ENCODE data around the gene TBX18.

TBX18 gene

DNA sequence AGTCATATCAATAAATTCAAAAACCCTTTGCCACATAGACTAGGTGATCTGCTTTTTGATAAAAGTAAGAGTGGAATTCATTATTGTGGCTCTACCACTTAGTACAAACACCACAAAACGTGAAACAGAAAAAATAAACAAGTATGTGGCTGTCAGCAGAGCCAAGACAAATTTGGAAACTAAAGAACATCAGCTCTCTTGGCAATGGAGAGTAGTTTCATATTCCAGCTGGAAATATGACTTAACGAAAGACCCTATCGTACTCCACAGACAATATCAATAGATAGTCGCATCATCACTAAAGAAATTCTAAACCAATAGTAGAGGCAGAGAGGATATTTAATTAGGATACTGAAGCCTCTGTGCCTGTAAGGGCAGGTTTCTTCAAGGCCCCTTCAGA is 20.8 kb downstream of the TBX18 start:
- no peak for DNase-seq

DNA sequence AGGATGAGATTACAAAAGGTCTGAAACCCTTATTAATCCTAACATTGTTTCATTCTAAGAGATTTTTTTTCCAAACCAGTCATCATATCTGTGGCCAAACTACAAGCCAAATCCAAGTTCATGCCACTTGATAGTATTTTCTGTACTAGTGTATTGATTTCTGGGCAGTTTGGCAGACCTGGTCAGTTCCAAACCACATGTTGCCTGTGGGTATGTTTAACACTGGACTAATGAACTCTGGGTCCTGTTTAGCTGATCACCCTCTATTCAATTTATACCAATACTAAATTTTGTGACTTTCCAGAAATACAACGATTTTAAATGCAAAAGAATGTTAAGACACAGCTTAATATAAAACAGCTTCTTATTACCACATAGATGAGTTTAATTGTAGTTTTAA is 24.0 kb downstream of the TBX18 start:
- no peak for DNase-seq

DNA sequence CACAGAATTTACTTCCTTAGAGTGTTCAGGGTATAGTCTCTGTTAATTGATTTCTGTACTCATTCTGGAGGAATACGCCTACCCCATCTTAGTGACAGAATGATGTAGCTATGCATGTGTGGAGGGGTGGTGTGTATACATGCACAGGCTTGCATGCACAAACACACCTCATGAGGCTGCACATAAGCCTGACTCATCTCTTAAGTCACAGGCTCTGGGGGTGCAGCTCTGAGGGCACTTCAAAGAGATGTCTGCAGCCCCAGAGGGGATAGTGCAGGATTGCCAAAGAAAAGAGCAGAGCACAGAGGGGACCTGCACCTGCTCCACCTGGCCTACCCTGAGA is 24.6 kb downstream of the TBX18 start:
- no peak for DNase-seq

DNA sequence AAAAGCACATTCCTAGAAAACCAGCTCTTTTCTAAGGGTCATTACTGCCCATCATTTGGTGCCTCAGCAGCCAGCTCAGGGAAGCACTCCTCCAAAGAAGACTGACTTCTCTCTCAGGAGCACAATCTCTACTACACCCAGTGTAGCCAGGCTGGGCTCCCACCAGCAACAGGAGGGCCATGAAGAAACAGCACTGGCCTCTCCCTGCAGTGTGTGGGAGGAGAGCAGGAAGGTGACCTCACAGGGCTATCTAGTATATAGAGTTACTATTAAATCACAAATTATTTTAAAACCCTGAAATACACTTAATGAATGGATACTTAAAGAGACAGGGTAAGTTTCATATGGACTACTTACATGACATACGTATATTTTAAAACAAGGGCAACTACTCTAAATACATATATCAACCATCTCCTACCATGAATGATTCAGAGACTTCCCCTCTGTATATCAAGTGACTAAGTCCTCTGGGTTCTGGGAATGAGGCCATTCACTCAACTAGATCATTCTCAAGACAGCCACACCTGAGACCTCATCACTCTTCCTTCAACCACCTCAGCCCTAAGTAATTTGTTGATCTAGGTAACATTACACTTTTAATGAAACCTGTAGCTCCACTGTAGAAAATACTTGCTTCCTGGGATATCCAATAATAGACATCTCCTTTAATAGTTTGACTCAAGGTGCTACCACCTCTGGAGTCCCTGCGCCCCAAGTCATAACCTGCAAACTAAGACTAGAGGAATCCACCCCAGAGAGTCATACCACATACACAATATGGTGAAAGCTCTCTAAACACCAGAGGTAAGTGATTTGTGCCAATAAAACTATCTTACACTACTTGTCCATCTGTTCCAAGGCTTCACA is 25.2 kb downstream of the TBX18 start:
- DNase-seq, result no peak

DNA sequence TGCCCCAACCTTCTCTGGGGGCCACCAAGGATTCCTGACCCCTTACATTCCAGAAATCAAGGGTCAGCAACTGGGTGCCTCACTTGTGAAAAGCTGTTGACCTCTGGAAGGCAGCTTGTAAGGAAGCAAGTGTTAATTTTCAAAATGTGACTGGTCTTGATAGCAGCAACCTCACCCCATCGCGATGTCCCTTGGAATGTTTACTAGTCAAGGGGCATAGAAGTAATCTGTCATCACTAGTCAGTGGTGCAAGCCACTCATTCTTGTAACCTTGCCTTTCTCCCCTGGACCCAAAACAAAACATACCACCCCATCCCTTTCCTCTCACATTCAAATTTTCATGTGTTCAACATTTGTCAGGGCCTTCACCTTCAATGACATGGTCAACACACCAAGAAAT is 30.5 kb downstream of the TBX18 start:
- no peak for DNase-seq

DNA sequence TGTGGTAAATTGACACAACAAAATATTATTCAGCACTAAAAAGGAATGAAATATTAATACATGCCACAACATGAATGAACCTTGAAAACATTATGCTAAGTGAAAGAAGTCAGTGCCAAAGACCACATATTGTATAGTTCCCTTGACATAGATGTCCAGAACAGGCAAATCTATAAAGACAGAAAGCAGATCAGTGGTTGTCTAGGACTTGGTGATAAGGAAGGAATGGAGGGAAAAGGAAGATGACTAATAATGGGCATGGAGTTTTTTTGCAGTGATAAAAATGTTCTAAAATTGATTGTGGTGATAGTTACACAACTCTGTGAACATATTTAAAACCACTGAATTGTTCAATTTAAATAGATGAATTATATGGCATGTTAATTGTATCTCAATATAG is 32.5 kb downstream of the TBX18 start:
- DNase-seq, result no peak

DNA sequence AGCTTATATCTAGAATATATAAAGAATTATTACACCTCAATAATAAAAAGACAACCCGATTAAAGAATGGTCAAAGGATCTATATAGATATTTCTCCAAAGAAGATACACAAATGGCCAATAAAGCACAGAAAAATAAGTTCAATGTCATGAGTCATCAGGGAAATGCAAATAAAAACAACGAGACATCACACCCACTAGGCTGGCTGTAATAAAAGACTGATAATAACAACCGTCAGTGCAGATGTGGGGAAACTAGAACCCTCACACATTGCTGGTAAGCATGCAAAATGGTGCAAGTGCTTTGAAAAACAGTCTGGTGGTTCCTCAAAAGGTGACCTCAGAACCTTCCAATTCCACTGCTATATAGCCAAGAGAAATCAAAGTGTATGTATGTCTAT is 33.0 kb downstream of the TBX18 start:
- no peak for DNase-seq

DNA sequence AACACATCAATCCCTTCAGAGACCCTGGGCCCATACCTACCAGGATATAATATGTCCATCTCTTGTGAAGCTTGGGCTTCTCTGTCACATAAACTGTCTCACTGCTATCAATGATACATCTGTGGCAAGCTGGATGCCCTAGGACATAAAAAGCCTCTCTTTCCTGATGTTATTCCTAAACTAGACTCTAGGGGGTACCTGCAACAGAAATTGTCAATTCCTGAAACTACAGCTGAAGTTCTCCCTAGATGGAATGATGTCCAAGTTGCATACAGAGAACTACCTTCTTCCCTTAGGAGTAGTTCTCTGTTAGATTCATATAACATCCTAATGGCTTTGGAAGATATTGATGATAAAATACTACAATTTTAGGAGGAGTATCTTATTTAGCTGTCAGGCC is 35.8 kb downstream of the TBX18 start:
- DNase-seq, result no peak

DNA sequence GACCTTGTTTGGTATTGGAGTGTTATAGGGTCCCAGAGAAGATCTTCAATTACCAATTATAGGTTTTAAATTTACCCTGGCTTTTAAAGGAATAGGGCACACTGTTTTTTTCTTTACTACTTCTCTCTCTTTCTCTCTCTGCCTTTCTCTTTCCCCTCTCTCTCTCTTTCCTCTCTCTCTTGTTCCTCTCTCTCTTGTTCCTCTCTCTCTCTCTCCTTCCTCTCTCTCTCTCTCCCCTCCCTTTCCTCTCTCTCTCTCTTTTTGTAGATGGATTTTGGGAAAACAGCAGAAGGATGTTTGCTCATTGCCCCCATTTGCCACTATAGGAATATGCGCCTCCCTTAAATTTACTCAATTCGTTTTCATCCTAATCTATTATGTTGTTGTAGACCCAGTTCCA is 45.2 kb downstream of the TBX18 start:
- DNase-seq, result no peak

DNA sequence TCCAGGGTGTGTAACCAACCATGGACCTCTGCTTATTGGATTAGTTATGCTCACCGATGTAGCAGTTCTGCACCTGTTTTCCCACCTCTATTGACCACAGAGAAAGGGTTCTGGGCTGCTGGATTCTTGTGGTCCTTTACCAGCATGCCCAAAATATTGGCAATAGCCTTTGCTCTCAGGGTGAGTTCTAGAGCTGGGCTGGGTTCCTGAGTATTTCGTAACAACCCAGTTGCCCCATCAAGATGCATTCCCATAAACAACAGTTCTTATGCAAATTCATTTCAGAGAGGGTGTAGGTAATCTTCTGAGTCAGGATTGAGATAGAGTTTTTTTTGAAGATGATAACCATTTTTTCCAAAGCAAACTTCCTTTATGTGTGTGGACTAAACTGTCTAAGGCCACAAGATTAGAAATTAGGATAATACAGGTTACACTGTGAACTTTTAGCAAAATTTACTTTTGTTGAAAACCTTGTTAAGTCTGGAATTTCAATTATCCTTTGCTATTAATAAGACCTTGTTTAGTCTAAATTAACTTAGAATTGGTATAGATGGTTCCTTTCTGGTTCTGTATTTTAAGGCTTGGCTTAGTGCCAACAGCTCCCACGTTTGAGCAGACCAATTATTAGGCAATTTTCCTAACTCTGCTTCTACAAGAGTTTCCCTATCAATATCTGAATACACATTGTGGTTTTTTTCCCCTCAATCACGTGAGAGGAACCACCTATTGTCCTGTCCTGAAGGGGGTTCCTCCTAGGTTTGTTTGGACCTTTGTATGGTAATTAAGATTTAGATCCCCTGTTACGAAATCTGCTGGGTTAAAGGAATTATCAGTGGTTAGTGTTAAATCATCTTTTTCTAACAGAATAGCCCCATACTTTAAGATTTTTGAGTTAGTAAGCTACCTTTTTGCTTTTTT is 46.1 kb downstream of the TBX18 start:
- DNase-seq, result no peak

DNA sequence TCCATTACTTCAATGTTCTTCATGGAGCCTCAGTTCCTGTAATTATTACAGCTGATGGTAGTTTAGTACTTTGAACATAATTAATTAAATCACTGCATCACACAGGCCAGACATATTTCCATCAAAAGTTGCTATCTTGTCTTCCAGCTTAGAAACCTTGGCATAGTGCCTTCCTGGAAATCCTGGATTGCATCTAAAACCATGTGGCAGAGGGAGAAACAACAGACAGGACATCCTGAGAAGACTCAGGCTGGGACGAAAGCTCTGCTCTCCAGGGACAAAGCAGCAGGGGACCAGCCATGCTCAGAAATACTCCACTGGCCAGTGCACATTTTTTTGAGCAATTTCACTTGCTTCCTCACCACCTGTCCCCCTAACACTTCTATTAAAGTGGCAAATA is 55.3 kb downstream of the TBX18 start:
- DNase-seq, result no peak

DNA sequence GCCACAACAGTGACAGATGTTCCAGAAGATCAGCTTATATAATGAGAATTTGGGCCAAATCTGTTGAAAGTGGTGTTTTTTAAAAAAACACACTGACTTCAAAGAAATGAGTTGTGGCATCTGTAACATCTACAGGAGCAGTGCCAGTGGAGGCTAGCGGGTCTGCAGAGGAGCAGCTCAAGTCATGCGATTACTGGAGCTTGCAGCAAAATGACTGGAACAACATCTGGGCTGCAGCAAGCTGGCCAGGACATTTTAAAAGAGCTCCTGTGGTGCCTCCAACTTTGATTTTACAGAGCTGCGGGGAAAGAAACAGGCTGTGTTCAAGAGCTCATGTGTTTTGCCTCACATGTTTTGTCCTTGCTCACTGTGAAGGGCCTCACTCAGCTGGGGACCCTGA is 57.2 kb downstream of the TBX18 start:
- no peak for DNase-seq

DNA sequence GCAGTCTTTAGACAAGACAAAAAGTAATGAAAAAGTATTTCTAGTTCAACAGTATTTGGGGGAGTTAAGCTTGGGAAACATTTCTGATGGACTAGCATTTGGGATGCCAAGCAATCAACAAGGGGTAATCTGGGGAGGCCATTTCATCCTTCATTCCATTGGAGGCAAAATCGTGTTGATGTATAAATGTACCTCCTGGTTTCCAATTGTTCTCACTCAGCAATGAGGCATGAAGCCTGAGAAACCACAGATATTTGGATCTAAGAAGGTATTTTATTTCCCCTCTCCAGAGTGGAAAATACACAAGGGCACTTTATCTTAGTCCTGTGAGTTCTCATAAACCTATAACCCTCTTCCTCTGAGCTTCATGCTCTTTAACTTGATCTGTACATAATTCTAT is 68.2 kb downstream of the TBX18 start:
- no peak for DNase-seq

DNA sequence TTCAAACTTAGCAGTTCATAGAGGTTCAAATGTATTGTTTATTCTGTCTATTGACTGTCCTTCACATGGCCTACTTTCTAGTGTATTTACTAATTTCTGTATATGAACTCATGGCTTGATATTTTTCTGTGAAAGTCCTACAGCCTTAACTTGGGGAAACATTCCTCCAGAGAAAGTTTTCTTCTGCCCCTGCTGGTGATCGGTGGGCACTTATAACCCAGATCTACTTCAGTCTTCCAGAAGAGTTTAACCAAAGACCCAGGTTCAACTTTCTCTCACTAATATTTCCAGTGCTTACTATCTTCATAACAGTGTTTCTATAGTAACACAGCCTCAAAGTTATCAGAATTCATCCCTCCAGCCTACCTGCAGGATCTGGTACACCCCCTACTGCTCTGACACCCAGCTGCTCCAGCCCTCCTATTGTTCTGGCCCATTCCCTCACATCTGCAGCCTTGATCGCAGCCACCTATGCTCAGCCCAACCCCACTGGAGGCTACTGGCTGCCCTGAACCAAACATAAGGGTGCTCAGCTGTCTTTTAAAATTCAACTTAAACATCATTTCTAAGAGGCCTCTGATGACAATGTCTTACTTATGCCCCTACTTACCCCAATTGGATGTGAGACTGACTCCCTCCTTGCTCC is 72.3 kb downstream of the TBX18 start:
- DNase-seq, result no peak

DNA sequence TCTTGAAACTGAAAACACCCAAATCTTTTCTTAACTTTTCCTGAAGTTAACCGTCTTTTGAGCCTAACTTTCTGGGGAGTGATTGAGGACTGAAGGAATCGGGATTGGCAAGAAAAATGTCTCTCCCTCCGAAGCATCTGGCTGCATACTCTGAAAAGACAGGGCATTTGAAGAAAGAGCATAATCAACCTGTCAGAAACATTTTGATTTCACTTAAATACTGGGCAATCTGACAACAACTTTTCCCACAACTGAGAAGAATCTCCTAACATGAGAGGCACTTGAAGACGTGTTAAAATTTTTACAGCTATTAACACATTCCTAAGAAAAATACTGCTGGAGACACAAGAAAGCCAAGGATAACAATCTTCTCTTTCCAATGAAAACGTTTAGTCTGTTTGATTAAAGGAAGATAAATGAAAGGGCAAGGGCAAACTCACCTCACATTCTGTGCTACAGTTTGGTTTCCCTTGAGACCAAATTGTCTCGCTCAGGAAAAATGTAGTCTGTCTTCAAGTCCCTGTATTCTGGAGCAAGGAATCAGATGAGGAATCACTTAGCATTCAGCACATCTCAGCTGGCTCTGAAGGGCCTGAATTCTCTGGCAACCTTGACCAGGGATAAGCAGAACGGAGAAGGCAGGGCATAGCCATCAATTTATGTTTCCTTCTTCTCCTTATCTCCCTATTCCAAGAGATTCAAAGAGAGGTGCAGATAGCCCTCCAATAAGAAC is 76.1 kb downstream of the TBX18 start:
- DNase-seq, result no peak

DNA sequence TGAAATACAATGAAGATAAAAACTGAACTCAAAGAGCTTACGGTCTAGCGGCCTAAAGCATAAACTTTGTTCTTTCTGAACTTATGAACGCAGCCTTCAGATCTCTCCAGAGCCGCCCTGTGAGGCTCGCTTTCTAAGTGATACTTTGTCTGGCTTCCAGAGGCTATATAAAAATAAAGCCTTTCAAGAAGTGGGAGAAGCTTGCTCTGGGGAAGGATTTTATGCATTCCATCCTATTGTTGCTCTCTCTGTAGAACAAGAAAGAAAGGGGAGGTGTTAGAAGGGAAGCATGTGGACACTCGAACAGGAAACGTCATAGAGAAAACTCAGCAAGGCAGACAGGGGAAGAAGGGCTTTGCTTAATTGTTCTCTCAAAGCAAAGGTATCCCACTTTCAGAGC is 77.0 kb downstream of the TBX18 start:
- DNase-seq, result no peak

DNA sequence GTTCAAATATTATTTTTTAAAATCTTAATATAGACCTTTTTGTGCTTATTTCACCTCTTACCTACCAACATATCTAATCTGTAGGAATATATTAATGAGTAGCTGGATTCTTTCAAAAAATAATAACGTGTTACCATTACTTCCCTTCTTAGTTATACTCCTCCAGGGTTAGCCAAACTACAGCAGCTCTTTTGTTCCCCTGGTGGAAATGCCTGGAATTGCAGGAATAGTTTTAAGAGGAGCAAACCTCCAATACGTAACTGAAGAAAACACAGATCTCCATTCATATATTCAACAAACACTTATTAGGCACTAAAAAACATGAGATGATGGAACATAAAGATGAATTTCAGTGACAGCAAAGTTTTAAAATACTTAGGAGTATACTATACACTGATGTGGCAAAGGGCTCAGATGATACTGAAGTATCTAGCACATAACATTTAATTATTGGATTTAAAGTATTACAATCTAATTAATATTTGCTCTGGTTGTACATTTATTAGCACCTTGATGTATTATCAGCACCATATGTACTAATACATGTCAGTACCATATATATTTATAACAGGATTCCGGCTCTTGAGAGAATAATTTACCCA is 78.3 kb downstream of the TBX18 start:
- no peak for DNase-seq

DNA sequence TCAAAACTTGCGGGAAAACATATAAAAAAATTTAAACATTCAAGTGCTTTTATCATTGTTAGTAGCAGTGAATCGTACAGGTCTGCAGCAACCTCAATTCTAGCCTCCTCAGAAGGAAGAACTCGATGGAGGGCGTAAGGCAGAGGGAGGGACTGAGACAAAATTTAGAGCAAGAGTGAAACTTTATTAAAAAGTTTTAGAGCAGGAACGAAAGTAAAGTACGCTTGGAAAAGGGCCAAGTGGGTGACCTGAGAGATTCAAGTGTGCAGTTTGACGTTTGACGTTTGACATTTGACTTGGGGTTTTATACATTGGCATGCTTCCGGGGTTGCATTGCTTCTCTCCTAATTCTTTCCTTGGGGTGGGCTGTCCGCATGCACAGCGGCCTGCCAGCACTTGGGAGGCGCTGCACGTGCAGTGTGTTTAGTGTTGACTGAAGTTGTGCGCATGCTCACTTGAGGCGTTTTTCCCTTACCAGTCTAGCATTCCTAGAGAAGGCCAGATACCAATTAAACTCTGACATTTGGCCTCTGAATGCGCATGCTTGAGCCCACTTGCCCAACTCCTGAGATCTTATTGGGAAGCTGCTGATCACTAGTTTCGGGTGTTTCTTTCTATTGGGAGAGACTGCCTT is 82.6 kb downstream of the TBX18 start:
- DNase-seq, result no peak

DNA sequence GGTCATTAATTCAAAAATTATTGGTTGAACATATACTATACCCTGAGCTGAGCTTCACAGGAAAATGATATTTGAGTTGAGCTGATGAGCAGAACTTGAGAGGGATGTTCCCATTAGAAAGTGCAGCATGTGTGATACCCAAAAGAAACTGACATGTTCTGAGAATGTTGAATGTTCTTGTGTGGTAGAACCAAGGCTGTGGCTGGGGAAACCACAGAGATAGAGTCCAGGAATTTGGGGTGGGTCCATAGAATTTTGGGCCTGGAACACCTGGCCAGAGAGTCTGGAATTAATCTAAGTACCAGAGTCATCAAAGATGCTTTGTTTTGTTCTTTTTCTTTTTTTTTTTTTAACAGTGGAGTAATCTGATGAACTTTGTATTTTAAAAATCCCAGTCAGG is 88.7 kb downstream of the TBX18 start:
- no peak for DNase-seq

DNA sequence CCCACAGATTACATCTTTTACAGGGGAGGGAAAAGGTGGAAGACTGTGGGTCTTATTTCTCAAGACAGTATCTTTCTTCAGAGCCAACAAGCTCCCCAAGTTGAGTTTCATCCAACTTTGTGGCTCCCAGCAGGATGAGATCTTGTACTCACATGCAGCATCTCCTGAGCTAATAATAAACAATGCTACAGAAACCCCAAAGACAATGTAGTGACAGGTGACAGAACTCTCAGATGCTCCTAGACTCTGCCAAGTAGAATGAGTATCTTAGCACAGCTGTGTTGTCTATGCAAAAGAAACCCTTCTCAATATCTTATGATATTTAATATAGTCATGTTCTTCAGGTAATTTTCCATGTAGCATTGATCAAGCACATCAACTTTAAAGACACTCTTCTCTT is 90.0 kb downstream of the TBX18 start:
- DNase-seq, result no peak

DNA sequence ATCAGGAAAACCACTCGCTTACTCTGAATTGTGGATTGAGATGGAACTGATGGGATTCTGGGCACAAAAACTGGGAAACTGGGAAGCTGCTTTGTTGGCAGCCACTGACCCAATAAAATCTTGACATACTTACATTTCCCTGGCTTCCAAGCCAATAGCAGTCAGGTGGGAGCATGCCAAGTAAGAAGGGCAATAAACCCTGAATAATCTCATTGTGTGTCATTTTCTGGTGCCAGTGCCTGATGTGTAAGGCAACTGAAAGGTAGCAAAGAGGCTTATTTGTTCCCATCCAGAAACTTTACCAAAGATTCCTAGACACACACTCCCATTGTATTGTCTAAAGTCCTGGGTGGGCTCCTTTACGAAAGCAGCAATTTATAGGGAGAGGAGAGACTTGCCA is 93.2 kb downstream of the TBX18 start:
- no peak for DNase-seq

DNA sequence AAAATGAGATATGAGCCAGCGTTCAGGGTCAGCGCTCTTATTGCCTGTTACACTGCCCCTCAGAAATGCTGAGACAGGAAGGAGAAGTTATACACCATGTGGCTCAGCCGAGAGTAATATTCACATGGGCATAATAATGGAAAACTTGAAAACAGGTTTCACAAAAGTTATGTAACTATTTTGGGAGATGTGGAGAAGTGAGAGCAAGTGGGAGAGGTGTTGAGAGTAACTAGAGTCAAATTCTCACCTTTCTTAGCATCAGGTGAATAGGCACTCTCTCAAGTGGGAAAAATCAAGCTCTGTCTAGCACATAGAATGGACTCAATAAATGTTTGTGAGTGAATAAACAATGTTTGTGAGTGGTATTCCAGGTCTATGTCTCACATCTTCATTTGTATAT is 94.5 kb downstream of the TBX18 start:
- no peak for DNase-seq

All from activated CD4-positive, CD25-positive, alpha-beta regulatory T cell (primary cell).